Keratinocyte (primary cell): ENCODE data around the gene KCNK16. TPM values are rescaled to one million over a fixed set of nuclear protein-coding genes. Genes with fewer than 3 reads are reported as not detected.

Experiments
- DNase-seq: peaks from one replicate; pipeline ENCODE4 v3.0.0-alpha.2; 2011; ENCODE audit warnings: low read depth, missing footprints, low spot score
- FAIRE-seq: peaks from 2 replicates; lab custom pipeline; 2011; peaks lifted over from hg19 to GRCh38; lab: Jason Lieb, UNC
- H2AFZ ChIP-seq: 2 replicates; pipeline ENCODE4 v1.6.0; 2012; ENCODE audit warnings: low read length, control low read depth, inconsistent platforms; ENCODE audit not compliant: control insufficient read depth
- H3K27ac ChIP-seq: 2 replicates; pipeline ENCODE4 v1.5.1; 2011; ENCODE audit warnings: low read length; ENCODE audit not compliant: control insufficient read depth, insufficient read depth
- H3K27me3 ChIP-seq: 3 replicates; pipeline ENCODE4 v1.6.0; 2011; ENCODE audit warnings: low read length; ENCODE audit not compliant: control insufficient read depth, insufficient read depth; ENCODE audit errors: extremely low read depth
- H3K36me3 ChIP-seq, 2 experiments: 2 replicates in 1 of 2; 3 replicates in 1 of 2; pipeline ENCODE4 v1.5.1; 2011; ENCODE audit warnings: low read length in 2 of 2, mild to moderate bottlenecking in 1 of 2; ENCODE audit not compliant: control insufficient read depth in 2 of 2, insufficient read depth in 2 of 2; ENCODE audit errors: extremely low read depth in 1 of 2
- H3K4me1 ChIP-seq: 3 replicates; pipeline ENCODE4 v1.5.1; 2011; ENCODE audit warnings: low read length; ENCODE audit not compliant: control insufficient read depth, insufficient read depth; ENCODE audit errors: extremely low read depth
- H3K4me2 ChIP-seq: 3 replicates; pipeline ENCODE4 v1.6.0; 2011; ENCODE audit warnings: low read depth, low read length; ENCODE audit not compliant: control insufficient read depth, insufficient read depth; ENCODE audit errors: extremely low read depth
- H3K4me3 ChIP-seq, 3 experiments: fragments of 200-600 bp in 1 of 3; sonication (generic) in 1 of 3; 2 replicates in 2 of 3; 3 replicates in 1 of 3; pipeline ENCODE4 v1.5.1; 2011 to 2016; ENCODE audit warnings: low read length in 3 of 3, mild to moderate bottlenecking in 3 of 3, control low read depth in 2 of 3, inconsistent platforms in 1 of 3, low read depth in 1 of 3, mixed read lengths in 1 of 3, mixed run types in 1 of 3, moderate library complexity in 1 of 3; ENCODE audit not compliant: control insufficient read depth in 2 of 3, insufficient read depth in 2 of 3; ENCODE audit errors: extremely low read depth in 1 of 3
- H3K79me2 ChIP-seq: 2 replicates; pipeline ENCODE4 v1.6.0; 2012; ENCODE audit warnings: low read length; ENCODE audit not compliant: control insufficient read depth, insufficient read depth
- H3K9ac ChIP-seq: 3 replicates; pipeline ENCODE4 v1.6.0; 2011; ENCODE audit warnings: low read length; ENCODE audit not compliant: control insufficient read depth, insufficient read depth; ENCODE audit errors: extremely low read depth
- H3K9me1 ChIP-seq: 3 replicates; pipeline ENCODE4 v1.6.0; 2011; ENCODE audit warnings: low read length; ENCODE audit not compliant: control insufficient read depth, insufficient read depth; ENCODE audit errors: extremely low read depth
- H3K9me3 ChIP-seq: 2 replicates; pipeline ENCODE4 v1.5.1; 2012; ENCODE audit warnings: low read depth, low read length; ENCODE audit not compliant: control insufficient read depth
- H4K20me1 ChIP-seq: 3 replicates; pipeline ENCODE4 v1.6.0; 2011; ENCODE audit warnings: low read length; ENCODE audit not compliant: control insufficient read depth, insufficient read depth; ENCODE audit errors: extremely low read depth
- CTCF ChIP-seq, 3 experiments: IDR thresholded peaks in 1 of 3; conservative IDR thresholded peaks in 1 of 3; optimal IDR thresholded peaks in 1 of 3; 2 replicates in 2 of 3; 3 replicates in 1 of 3; pipeline versions ENCODE3 to v1.5.1; 2011; ENCODE audit warnings: low read length in 3 of 3, mild to moderate bottlenecking in 3 of 3, moderate library complexity in 2 of 3, control low read depth in 1 of 3, inconsistent platforms in 1 of 3; ENCODE audit not compliant: insufficient read depth in 2 of 3; ENCODE audit errors: extremely low read depth in 1 of 3
- EZH2 ChIP-seq: IDR thresholded peaks from one replicate; pipeline ENCODE4 v1.6.1; 2012; ENCODE audit warnings: inconsistent platforms, mild to moderate bottlenecking, low read length, moderate library complexity
- dilution Hi-C: fragments of 300-500 bp; cut with MboI; formaldehyde crosslinking; loops from one replicate; pipeline ENCODE4 v1.7.0; 2020; ENCODE audit warnings: low sequenced_read_pairs; ENCODE audit not compliant: extremely low pct_ligation_motif_present
- polyA plus RNA-seq, 5 experiments: library from polyadenylated mRNA; depleted of rRNA in 3 of 5; stranded (reverse) in 3 of 5; stranded (forward) in 1 of 5; unstranded in 1 of 5; fragments of >200 nt; gene quantifications; 1 replicate in 1 of 5; 2 replicates in 3 of 5; 3 replicates in 1 of 5; pipeline versions ENCODE4 v1.2.1 to v1.2.3, GENCODE V29; 2011 to 2012; ENCODE audit warnings: missing spikeins in 2 of 5, low read depth in 1 of 5, low replicate concordance in 1 of 5

Gene KCNK16
- polyA plus RNA-seq, 1 donor (not counting 4 experiments of a cell fraction or from before 2014, with no cell fraction given) = not detected

- FAIRE-seq (no peak), DNase-seq (no peak)
- H3K4me1 ChIP-seq = no peaks in the 10 kb centered on the region
- no peak overlapping the region for H3K9ac ChIP-seq
- no peak for TF ChIP-seq CTCF (optimal IDR thresholded peaks at IDR 0.05 in 1 of 3, IDR thresholded peaks at IDR 0.05 in 1 of 3, conservative IDR thresholded peaks at IDR 0.05 in 1 of 3; ENCODE audit: extremely low read depth in 1 of 3, insufficient read depth in 2 of 3, low read length in 3 of 3)
- TF ChIP-seq EZH2 = no peak
- dilution Hi-C loops = no loop called here
- no peak overlapping the region for H3K4me2 ChIP-seq
- no peaks in the 10 kb centered on the region for H4K20me1 ChIP-seq
- no peak overlapping the region for H2AFZ ChIP-seq
- no peaks in the 10 kb centered on the region for H3K36me3 ChIP-seq
- no peaks in the 10 kb centered on the region for H3K9me1 ChIP-seq
- no peaks in the 10 kb centered on the region for H3K9me3 ChIP-seq
- no peak overlapping the region for H3K27ac ChIP-seq
- H3K27me3 ChIP-seq = no peaks in the 10 kb centered on the region
- H3K4me3 ChIP-seq = no peak overlapping the region
- H3K79me2 ChIP-seq = no peaks in the 10 kb centered on the region
Observed at GRCh38 chr6:39282774-39283173, 39.7 kb downstream of the KCNK16 start.

- Histone ChIP-seq H3K4me2 (no peak overlapping the region), H2AFZ (no peak overlapping the region), H4K20me1 (no peaks in the 10 kb centered on the region), H3K9ac (no peak overlapping the region), H3K4me3 (no peak overlapping the region), H3K9me1 (no peaks in the 10 kb centered on the region), H3K36me3 (no peaks in the 10 kb centered on the region), H3K9me3 (no peaks in the 10 kb centered on the region), H3K4me1 (no peaks in the 10 kb centered on the region), H3K27ac (no peak overlapping the region), H3K79me2 (no peaks in the 10 kb centered on the region), H3K27me3 (no peaks in the 10 kb centered on the region)
- FAIRE-seq (no peak), DNase-seq (no peak)
- no peak for TF ChIP-seq EZH2
- no peak for TF ChIP-seq CTCF (optimal IDR thresholded peaks at IDR 0.05 in 1 of 3, IDR thresholded peaks at IDR 0.05 in 1 of 3, conservative IDR thresholded peaks at IDR 0.05 in 1 of 3; ENCODE audit: extremely low read depth in 1 of 3, insufficient read depth in 2 of 3, low read length in 3 of 3)
- dilution Hi-C loops = no loop called here
Observed at GRCh38 chr6:39281312-39281980, 41.1 kb downstream of the KCNK16 start.
